Tongue (tissue), 2 donors: ENCODE data around the gene PLPP2. TPM values are rescaled to one million over a fixed set of nuclear protein-coding genes. Genes with fewer than 3 reads are reported as not detected.
A peak's percentile ranks its signal among the peaks of the same experiment; 100 is the strongest.

Source experiments
- DNase-seq: peaks from one replicate; pipeline ENCODE4 v3.0.0-alpha.2; 2015
- total RNA-seq: library from RNA; depleted of rRNA; stranded (reverse); fragments of >200 nt; gene quantifications from one replicate; pipeline ENCODE4 v1.2.3, GENCODE V29; 2014

PLPP2 gene
- total RNA-seq, 1 donor from 2014 or later = 13.0 TPM

- no peak for DNase-seq
Observed at GRCh38 chr19:313988-314815, 23.0 kb upstream of the PLPP2 start.

GRCh38 chr19:313169-313987 is 22.2 kb upstream of the PLPP2 start:
- DNase-seq = no peak

GRCh38 chr19:311813-312261 is 20.6 kb upstream of the PLPP2 start:
- DNase-seq = no peak

GRCh38 chr19:310781-311496 is 19.7 kb upstream of the PLPP2 start:
- DNase-seq = no peak

- peak; percentile 65 for DNase-seq
Observed at GRCh38 chr19:310141-310651, 19.0 kb upstream of the PLPP2 start.

GRCh38 chr19:309206-309565 is 18.0 kb upstream of the PLPP2 start:
- no peak for DNase-seq

- DNase-seq = no peak
Observed at GRCh38 chr19:308471-309205, 17.4 kb upstream of the PLPP2 start.

- DNase-seq = no peak
Observed at GRCh38 chr19:307793-308420, 16.7 kb upstream of the PLPP2 start.

- DNase-seq = no peak
Observed at GRCh38 chr19:307111-307531, 15.9 kb upstream of the PLPP2 start.

GRCh38 chr19:306151-306900 is 15.1 kb upstream of the PLPP2 start:
- DNase-seq = no peak

- no peak for DNase-seq
Observed at GRCh38 chr19:305240-306150, 14.3 kb upstream of the PLPP2 start.

- no peak for DNase-seq
Observed at GRCh38 chr19:296476-297225, 5.4 kb upstream of the PLPP2 start.

- DNase-seq = no peak
Observed at GRCh38 chr19:295687-296370, 4.6 kb upstream of the PLPP2 start.

GRCh38 chr19:294946-295686 is 3.9 kb upstream of the PLPP2 start:
- peak; percentile 34 for DNase-seq

- DNase-seq = no peak
Observed at GRCh38 chr19:294341-294945, 3.2 kb upstream of the PLPP2 start.

GRCh38 chr19:293436-294110 is 2.4 kb upstream of the PLPP2 start:
- no peak for DNase-seq
